HG02759 (cell line): Measurements from ENCODE around the gene MAPK8IP3.
A peak's percentile ranks its signal among the peaks of the same experiment; 100 is the strongest.

ENCODE experiments used
- ATAC-seq: cut with Tn5 transposase; IDR thresholded peaks from one replicate; pipeline ENCODE4 v1.9.1; 2021; ENCODE audit warnings: mild to moderate bottlenecking, moderate library complexity; ENCODE audit not compliant: unreplicated experiment

The MAPK8IP3 gene

GRCh38 chr16:1758923-1759322, 52.9 kb downstream of the MAPK8IP3 start:
- no peak for ATAC-seq

GRCh38 chr16:1759511-1759910, 53.5 kb downstream of the MAPK8IP3 start:
- no peak for ATAC-seq

- no peak for ATAC-seq
These were observed 54.9 kb downstream of the MAPK8IP3 start for GRCh38 chr16:1760911-1761310.

- ATAC-seq, result no peak
These were observed 55.8 kb downstream of the MAPK8IP3 start for GRCh38 chr16:1761751-1762150.

- ATAC-seq, result no peak
These were observed 56.3 kb downstream of the MAPK8IP3 start for GRCh38 chr16:1762196-1762878.

GRCh38 chr16:1762879-1763520, 57.0 kb downstream of the MAPK8IP3 start:
- no peak for ATAC-seq

GRCh38 chr16:1763521-1764511, 57.8 kb downstream of the MAPK8IP3 start:
- ATAC-seq, result no peak

- no peak for ATAC-seq
These were observed 59.0 kb downstream of the MAPK8IP3 start for GRCh38 chr16:1764971-1765370.

GRCh38 chr16:1765826-1766225, 59.8 kb downstream of the MAPK8IP3 start:
- no peak for ATAC-seq

GRCh38 chr16:1766231-1766630, 60.2 kb downstream of the MAPK8IP3 start:
- ATAC-seq, result no peak

- ATAC-seq, result no peak
These were observed 60.7 kb downstream of the MAPK8IP3 start for GRCh38 chr16:1766701-1767100.

GRCh38 chr16:1767116-1767994, 61.4 kb downstream of the MAPK8IP3 start:
- ATAC-seq, result no peak

- no peak for ATAC-seq
These were observed 62.2 kb downstream of the MAPK8IP3 start for GRCh38 chr16:1768061-1768766.

- no peak for ATAC-seq
These were observed 62.9 kb downstream of the MAPK8IP3 start for GRCh38 chr16:1768767-1769401.

- no peak for ATAC-seq
These were observed 63.7 kb downstream of the MAPK8IP3 start for GRCh38 chr16:1769402-1770300.

- ATAC-seq, result no peak
These were observed 64.6 kb downstream of the MAPK8IP3 start for GRCh38 chr16:1770328-1771187.

- ATAC-seq, result peak; percentile 33
These were observed 65.3 kb downstream of the MAPK8IP3 start, which contains the start of gene NME3 for GRCh38 chr16:1771188-1771863. TSS of gene NME3 (minus strand) at chr16:1771543. CDS start at chr16:1771534, 9 bp downstream.
